Measurements from ENCODE around the gene POLR2I.
"Not testable (repeated sequence)": the region's sequence is repeated elsewhere in the genome, so short reads cannot be mapped to it uniquely, and the experiment has no call there.

The POLR2I gene

GRCh38 chr19:36099166-36099785 is 15.4 kb downstream of the POLR2I start:
- DNase-seq, result no peak

DNA sequence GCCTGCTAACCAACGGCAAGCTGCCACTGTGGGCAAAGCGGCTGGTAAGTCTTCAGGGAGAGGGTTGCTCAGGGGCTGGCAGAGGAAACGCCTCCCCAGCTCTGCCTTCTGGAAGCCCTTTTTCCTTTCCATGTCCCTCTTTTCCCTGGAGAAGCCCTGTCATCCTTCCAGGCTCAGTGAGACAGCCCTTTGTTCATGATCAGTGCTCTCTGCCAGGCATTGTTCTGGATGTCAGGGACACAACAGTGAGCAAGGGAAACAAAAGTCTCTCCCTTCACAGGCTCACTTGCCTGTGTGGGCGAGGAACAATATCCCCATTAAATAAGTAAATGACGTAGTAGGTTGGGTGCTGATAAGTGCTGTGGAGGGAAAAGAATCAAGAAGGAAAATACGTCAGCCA is 17.6 kb downstream of the POLR2I start:
- no peak for DNase-seq

DNA sequence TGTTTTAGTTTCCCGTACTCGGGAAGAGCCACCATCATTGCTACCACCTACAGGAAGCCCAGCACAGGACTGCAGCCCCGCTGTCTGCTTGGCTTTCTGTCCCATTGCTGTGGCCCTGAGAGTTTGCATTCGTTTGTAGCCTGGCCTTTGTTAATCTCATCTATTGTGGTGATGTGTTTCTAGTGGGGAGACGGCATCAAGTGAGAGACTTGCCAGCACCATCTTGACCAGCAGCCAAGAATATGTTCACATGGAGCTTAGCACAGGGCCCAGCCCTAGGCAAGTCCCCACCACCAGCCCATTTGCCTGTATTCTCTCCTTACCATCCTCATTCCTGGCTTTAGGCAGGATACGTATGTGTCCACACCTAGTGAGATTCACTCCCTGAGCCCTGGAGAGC is 21.0 kb downstream of the POLR2I start:
- no peak for DNase-seq

GRCh38 chr19:36093146-36093662 is 21.5 kb downstream of the POLR2I start:
- DNase-seq, result no peak

DNA sequence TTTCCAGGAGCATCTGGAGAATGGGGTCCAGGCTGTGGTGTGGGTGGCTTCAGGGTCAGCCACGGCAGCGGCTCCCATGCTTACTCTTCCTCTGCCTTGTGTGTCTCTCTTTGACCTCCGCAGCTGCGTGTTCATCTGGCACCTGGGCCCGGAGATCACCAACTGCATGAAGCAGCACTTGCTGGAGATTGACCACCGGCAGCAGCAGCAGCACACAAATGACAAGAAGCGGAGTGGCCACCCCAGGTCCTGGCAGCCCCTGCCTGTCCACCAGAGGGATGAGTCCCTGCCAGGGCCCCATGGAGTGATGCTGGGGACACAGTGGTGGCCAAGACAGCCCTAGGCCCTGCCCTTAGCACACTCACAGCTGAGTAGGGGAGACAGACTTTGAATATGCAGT is 22.1 kb downstream of the POLR2I start:
- DNase-seq, result no peak

DNA sequence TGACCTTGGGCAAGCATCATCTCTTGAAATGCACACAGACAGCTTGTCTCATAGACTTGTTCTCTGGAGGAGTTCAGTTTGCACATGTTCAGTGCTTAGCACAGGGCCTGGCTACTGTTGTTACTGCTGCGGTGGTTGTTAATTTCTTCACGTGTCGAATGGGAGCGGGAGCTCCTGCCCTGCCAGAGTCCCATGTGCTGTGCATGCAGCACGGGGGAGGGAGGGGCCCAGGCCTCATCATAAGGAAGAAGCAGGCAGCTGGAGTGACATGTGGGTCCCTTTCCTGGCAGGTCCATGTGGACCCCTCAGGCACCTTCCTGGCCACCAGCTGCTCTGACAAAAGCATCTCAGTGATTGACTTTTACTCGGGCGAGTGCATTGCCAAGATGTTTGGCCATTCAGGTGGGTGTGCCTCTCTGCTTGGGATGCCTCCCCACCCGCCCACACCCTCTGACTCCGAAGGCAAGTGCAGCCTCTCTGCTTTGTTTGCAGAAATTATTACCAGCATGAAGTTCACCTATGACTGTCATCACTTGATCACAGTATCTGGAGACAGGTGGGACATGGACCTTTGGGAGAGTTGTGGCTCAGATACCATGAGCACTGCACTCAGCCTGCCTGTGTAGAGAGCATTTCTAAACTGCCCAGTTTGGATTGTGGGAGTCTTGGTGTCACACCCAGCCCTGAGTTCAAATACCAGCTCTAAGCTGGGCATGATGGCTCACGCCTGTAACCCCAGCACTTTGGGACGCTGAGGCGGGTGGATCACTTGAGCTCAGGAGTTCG is 23.6 kb downstream of the POLR2I start:
- DNase-seq, result no peak

- DNase-seq, result no peak
Measured at GRCh38 chr19:36089847-36090246, 24.8 kb downstream of the POLR2I start.

DNA sequence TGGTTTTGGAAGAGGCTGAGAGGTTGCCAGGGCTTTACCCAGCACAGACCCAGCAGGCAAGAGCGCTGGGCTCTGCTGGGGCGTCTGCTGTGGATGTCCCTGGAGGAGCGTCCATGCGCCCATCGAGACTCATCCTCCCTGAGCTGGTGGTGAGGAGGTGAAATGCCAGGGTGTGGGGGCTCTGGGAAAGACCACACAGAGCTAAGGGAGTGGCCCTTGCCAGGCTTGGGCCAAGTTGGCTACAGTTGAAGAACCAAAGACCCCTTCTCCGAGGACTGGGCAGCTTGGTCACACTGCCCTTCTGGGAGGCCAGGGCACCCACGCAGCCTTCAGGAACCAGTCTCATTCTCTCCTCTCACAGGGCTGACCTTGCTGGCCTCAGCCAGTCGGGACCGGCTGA is 28.3 kb downstream of the POLR2I start:
- no peak for DNase-seq

- DNase-seq, result no peak
Measured at GRCh38 chr19:36084231-36085009, 30.3 kb downstream of the POLR2I start.

DNA sequence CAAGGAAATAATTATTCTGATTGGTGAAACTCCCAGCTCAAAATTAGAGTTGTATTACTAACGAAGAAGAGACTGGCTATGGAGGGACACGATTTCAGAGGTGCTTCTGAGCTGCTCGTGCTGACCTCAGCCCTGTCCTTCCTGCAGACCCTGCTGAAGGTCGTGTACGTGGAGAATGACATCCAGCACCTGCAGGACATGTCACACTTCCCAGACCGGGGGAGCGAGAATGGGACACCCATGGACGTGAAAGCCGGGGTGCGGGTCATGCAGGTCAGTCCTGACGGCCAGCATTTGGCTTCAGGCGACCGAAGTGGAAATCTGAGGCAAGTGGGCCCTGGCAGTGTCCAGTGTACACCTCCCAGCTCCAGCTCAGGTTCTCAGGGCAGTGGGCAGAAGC is 31.8 kb downstream of the POLR2I start:
- DNase-seq, result no peak

DNA sequence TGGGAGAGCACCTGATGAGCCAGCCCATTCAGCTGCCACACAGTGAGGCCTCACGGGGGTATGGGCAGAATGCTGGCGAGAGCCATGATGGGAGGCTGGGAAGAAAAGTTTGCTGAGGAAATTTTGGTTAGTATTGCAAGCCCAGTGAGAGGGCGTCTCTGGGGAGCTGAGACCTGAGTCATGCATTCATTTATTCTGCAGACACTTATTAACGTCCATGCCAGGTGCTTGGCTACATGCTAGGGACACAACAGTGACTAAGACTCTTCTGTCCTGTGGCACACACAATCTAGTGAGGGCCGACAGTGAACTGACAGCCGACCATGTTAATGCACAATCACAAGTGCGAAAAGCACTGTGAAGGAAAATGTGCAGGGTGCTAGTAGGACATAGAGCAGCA is 32.8 kb downstream of the POLR2I start:
- no peak for DNase-seq

DNA sequence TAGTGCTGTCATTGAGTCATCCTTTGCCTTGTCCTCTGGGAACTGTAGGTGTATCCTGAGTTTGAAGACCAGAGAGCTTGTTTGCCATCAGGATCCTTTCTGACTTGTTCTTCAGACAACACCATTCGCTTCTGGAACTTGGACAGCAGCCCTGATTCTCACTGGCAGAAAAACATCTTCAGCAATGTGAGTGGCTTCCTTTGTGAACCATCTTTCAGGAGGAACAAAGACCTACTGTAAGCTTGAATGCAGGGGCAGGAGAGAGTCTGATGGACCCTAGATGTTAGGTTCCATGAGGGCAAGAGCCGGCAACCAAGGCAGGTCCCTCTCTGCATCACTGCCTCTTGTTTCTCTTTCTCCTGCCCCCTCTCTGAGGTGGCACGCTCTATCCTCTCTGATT is 33.3 kb downstream of the POLR2I start:
- DNase-seq, result no peak

DNA sequence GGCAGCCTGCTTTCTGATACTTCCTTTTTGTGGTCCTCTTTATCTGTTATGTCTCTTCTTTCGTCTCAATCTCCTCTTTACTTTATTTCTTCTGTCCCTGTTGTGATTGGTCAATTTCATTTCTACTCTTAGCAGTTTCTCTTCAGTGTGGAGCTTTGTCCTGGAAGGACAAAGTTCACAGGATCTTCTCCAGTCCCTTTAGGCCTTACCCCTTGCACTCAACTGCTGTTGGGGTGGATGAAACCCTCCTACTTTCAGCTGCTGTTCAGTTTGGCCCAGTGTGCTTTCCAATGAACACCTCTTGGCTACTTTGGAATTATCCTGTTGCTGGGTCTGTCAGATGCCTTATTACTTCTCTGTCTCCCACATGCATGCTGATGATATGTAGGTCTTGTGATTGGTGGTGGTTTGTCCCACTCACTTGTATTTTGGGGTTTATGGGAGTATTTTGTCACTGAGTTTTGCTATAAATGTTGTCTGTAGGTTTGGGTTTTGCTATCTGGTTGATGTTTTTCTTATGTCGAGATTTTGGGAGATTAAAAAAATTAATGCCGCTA is 35.2 kb downstream of the POLR2I start:
- no peak for DNase-seq

DNA sequence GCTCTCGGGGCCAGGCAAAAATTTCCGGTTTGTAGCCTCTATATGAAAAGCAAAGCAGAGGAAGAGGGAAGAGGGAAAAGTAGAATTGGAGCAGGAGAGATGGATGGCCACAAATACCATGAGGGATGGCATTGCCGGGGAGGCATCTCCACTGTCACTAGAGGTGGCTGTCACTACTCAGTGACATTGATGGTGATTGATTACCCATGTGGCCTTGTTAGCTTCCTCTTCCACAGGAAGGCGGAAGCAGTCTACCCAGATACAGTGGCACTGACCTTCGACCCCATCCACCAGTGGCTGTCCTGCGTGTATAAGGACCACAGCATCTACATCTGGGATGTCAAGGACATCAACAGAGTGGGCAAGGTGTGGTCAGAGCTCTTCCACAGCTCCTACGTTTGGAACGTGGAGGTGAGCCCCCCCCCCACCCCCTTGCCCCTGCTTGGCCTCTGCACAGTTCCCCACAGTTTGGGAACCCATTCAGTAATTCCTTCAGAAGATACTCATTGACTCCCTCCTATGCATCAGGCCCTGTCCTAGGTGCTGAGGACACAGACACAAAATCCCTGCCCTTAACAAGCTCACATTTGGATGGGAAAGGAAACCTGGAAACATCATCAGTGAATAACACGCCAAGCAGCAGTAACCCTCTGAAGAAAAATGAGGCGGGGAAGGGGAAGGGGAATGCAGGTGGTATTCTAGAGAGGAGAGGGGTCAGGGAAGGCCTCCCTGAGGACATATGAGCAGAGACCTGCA is 41.4 kb downstream of the POLR2I start:
- DNase-seq, result no peak

DNA sequence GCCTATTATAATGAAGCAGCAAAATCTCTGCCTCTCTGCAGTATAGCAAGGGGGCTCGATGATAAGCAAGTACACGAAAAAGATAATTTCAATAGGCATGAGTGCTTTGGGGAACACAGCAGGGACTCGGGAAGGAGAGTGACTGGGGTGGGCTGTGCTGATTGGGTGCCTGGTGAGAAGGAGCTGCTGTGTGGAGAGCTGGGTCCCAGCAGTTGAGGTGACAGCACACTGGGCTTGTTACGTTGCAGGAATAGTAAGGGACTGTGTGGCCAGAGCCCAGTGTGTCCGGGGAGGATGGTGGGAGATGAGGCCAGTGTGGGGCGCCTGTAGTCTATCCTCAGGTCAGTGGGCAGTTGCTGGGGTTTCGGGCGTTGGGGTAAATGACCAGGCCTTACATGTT is 42.6 kb downstream of the POLR2I start:
- no peak for DNase-seq

- not testable (repeated sequence) for DNase-seq
Measured at GRCh38 chr19:36068810-36069499, 45.7 kb downstream of the POLR2I start.

GRCh38 chr19:36067681-36068080 is 47.0 kb downstream of the POLR2I start:
- no peak for DNase-seq

- no peak for DNase-seq
Measured at GRCh38 chr19:36064826-36065225, 49.8 kb downstream of the POLR2I start.

All from NCI-H69 (cell line).